Endothelial cell of hepatic sinusoid (primary cell): ENCODE data around the gene SERPINB6.
"Not testable (repeated sequence)": the region's sequence is repeated elsewhere in the genome, so short reads cannot be mapped to it uniquely, and the experiment has no call there.

Experiments used
- in situ Hi-C: cut with HindIII; loops from 2 replicates; pipeline ENCODE4 v1.10.0; 2017; ENCODE audit warnings: low sequenced_read_pairs

The SERPINB6 gene

GRCh38 chr6:2940010-2940850 is 31.1 kb downstream of the SERPINB6 start:
- in situ Hi-C loops, result no loop called here

- in situ Hi-C loops, result no loop called here
Measured at GRCh38 chr6:2939315-2940009, 31.9 kb downstream of the SERPINB6 start.

DNA sequence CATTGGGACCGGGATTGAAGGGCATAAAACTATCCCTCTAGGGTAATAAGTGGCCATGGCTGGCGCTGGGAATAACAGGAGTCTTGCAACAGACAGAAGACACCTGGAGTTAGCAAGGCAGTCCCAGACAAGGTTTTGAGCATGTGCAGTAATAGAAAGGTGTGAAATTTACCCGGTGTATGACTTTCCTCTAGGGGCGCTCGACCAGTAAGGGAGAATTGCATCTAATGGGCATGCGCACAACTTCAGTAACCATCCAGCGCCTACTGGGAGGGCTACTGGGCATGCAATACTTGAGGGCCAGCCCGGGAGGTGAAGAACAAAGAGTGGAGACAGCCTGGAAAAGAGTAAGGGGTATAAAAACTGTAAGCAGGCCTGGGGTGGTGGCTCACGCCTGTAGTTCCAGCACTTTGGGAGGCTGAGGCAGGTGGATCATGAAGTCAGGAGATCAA is 32.7 kb downstream of the SERPINB6 start:
- in situ Hi-C loops, result no loop called here

- in situ Hi-C loops, result no loop called here
Measured at GRCh38 chr6:2938004-2938631, 33.2 kb downstream of the SERPINB6 start.

- in situ Hi-C loops, result no loop called here
Measured at GRCh38 chr6:2937627-2938003, 33.8 kb downstream of the SERPINB6 start.

- in situ Hi-C loops, result no loop called here
Measured at GRCh38 chr6:2935566-2936291, 35.6 kb downstream of the SERPINB6 start.

DNA sequence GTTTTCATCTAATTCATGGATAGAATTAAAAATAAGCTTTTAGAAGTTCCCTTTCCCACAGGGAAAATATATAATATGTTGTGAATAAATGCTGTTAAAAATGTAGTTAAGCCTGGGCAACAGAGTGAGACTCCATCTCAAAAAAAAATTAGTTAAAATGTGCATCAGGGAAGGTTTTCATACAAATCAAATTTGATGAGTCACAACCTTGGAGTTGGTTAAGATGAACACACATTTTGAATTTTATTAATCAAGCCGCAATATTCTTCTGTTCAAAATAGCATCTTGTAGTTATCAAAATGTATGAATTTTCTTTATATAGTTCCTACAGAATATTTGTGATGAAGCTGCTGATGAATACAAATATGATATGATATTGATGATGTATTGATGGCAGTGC is 37.3 kb downstream of the SERPINB6 start:
- in situ Hi-C loops, result loop anchor here (5.0 kb wide), 3 partner anchors 42 to 87 kb away; no protein-coding TSS in a partner anchor

- in situ Hi-C loops, result loop anchor here (5.0 kb wide), 3 partner anchors 41 to 86 kb away; no protein-coding TSS in a partner anchor
Measured at GRCh38 chr6:2932911-2933310, 38.5 kb downstream of the SERPINB6 start.

- in situ Hi-C loops, result loop anchor here (5.0 kb wide), 3 partner anchors 40 to 85 kb away; no protein-coding TSS in a partner anchor
Measured at GRCh38 chr6:2931970-2932748, 39.2 kb downstream of the SERPINB6 start.

- in situ Hi-C loops, result loop anchor here (5.0 kb wide), 3 partner anchors 39 to 84 kb away; no protein-coding TSS in a partner anchor
Measured at GRCh38 chr6:2931055-2931454, 40.3 kb downstream of the SERPINB6 start.

DNA sequence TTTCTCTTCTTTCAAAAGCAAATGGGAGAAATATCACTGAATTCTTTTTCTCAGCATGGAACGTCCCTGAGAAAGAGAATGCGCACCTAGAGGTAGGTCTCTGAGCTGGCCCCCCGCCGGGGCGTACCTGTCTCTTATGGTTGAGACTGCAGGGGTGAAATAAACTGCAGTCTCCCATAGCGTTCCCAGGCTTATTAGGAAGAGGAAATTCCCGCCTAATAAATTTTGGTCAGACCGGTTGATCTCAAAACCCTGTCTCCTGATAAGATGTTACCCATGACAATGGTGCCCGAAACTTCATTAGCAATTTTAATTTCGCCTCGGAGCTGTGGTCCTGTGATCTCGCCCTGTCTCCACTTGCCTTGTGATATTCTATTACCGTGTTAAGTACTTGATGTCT is 43.4 kb downstream of the SERPINB6 start:
- in situ Hi-C loops, result not testable (repeated sequence)

- in situ Hi-C loops, result not testable (repeated sequence)
Measured at GRCh38 chr6:2925842-2926747, 45.3 kb downstream of the SERPINB6 start.

DNA sequence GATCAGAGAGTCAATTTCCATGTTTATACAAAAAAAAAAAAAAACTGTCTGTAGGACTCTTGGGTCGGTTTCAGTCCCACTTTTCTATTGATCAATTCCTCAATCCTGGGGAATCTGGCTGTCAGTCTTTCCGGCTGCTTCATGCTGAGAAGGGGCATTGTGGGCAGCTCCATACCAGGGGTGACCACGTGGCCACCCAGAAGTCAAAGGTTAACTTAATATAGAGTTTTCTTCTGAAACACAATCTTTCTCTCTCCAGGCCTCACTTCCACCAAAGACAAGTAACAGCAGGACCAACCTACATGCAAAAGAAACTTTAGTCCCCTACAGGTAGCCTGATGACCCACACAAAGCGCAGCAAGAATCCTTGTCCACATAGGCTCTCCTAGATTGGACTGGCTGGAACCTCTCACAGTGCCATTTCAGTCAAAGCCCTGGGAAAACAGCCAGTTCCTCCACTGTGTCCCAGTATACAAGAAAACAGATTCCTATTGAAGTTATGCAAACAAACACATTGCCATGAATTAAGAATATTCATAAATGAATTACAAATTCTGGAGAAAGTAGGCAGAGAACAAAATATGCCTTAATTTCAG is 49.7 kb downstream of the SERPINB6 start:
- in situ Hi-C loops, result no loop called here

DNA sequence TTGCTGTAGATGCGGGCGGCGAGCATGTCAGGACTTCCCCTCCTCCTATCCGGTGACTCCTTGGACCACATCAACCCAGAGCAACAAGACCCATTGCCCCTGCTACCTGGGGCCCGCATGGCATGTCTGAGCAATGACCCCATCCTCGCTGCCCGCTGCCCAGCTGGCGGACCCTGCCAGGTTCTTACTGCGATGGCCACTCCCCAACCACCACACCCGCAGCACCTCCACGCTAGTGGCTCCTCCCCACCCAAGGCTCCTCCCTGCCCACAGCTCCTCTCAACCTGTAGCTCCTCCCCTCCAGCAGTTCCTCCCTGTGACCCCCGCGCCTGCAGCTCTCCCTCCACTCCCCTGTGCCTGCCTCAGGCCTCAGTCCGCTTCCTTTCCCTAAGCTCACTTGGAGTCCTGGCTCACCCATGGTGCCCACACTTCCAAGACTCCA is 50.7 kb downstream of the SERPINB6 start:
- in situ Hi-C loops, result no loop called here

DNA sequence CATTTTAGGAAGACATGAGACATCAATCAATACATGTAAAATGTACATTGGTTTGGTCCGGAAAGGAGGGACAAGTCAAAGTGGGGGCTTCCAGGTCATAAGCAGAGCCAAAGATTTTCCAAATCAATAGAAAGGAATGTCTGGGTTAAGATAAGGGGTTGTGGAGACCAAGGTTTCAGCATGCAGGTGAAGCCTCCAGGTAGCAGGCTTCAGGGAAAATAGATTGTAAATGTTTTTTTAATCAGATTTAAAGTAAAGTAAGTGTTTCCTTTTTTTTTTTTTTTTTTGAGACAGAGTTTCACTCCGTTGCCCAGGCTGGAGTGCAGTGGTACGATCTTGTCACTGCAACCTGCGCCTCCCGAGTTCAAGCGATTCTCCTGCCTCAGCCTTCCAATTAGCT is 51.5 kb downstream of the SERPINB6 start:
- in situ Hi-C loops, result no loop called here

- in situ Hi-C loops, result no loop called here
Measured at GRCh38 chr6:2919401-2919800, 52.0 kb downstream of the SERPINB6 start.

DNA sequence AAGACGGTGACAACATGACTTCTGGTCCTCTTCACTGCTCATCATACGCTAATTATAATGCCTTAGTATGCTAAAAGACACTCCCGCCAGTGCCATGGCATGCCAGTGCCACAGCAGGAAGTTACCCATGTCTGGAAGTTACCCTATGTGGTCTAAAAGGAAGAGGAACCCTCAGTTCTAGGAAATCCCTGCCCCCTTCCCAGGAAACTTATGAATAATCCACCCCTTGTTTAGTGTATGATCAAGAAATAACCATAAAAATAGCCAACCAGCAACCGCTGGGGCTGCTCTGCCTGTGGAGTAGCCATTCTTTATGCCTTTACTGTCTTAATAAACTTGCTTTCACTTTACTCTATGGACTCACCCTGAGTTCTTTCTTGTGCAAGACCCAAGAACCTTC is 52.4 kb downstream of the SERPINB6 start:
- in situ Hi-C loops, result no loop called here

GRCh38 chr6:2917801-2918445 is 53.4 kb downstream of the SERPINB6 start:
- in situ Hi-C loops, result no loop called here
